ENCODE measurements around the gene NFASC.

Gene NFASC

GRCh38 chr1:205002705-205003104 is 132.0 kb downstream of the NFASC start:
- no peak overlapping the region for H3K4me3 ChIP-seq (ENCODE audit: low read depth, low read length)

GRCh38 chr1:205003358-205004131 is 132.9 kb downstream of the NFASC start:
- no peak overlapping the region for H3K4me3 ChIP-seq (ENCODE audit: low read depth, low read length)

- H3K4me3 ChIP-seq (ENCODE audit: low read depth, low read length): no peak overlapping the region
Observed at GRCh38 chr1:205004351-205004750, 133.7 kb downstream of the NFASC start.

GRCh38 chr1:205008896-205009295 is 138.2 kb downstream of the NFASC start:
- H3K4me3 ChIP-seq (ENCODE audit: low read depth, low read length): no peak overlapping the region

GRCh38 chr1:205009670-205010069 is 139.0 kb downstream of the NFASC start:
- H3K4me3 ChIP-seq (ENCODE audit: low read depth, low read length): no peak overlapping the region

- H3K4me3 ChIP-seq (ENCODE audit: low read depth, low read length): no peak overlapping the region
Observed at GRCh38 chr1:205012391-205013140, 141.9 kb downstream of the NFASC start.

- H3K4me3 ChIP-seq (ENCODE audit: low read depth, low read length): no peak overlapping the region
Observed at GRCh38 chr1:205013683-205014367, 143.2 kb downstream of the NFASC start.

GRCh38 chr1:205014783-205015182 is 144.1 kb downstream of the NFASC start:
- no peak overlapping the region for H3K4me3 ChIP-seq (ENCODE audit: low read depth, low read length)

- H3K4me3 ChIP-seq (ENCODE audit: low read depth, low read length): no peak overlapping the region
Observed at GRCh38 chr1:205015241-205015640, 144.6 kb downstream of the NFASC start.

GRCh38 chr1:205016075-205016474 is 145.4 kb downstream of the NFASC start:
- H3K4me3 ChIP-seq (ENCODE audit: low read depth, low read length): no peak overlapping the region

- no peak overlapping the region for H3K4me3 ChIP-seq (ENCODE audit: low read depth, low read length)
Observed at GRCh38 chr1:205016584-205016983, 145.9 kb downstream of the NFASC start.

- no peak overlapping the region for H3K4me3 ChIP-seq (ENCODE audit: low read depth, low read length)
Observed at GRCh38 chr1:205017001-205017400, 146.3 kb downstream of the NFASC start.

GRCh38 chr1:205017766-205018165 is 147.1 kb downstream of the NFASC start:
- H3K4me3 ChIP-seq (ENCODE audit: low read depth, low read length): no peak overlapping the region

GRCh38 chr1:205018381-205018780 is 147.7 kb downstream of the NFASC start:
- H3K4me3 ChIP-seq (ENCODE audit: low read depth, low read length): no peak overlapping the region

- H3K4me3 ChIP-seq (ENCODE audit: low read depth, low read length): no peak overlapping the region
Observed at GRCh38 chr1:205020466-205020865, 149.8 kb downstream of the NFASC start.

- no peak overlapping the region for H3K4me3 ChIP-seq (ENCODE audit: low read depth, low read length)
Observed at GRCh38 chr1:205024679-205025078, 154.0 kb downstream of the NFASC start.

GRCh38 chr1:205025239-205025638 is 154.6 kb downstream of the NFASC start:
- no peak overlapping the region for H3K4me3 ChIP-seq (ENCODE audit: low read depth, low read length)

- no peak overlapping the region for H3K4me3 ChIP-seq (ENCODE audit: low read depth, low read length)
Observed at GRCh38 chr1:205026181-205026580, 155.5 kb downstream of the NFASC start.

GRCh38 chr1:205028390-205028789 is 157.7 kb downstream of the NFASC start:
- H3K4me3 ChIP-seq (ENCODE audit: low read depth, low read length): no peak overlapping the region

GRCh38 chr1:205028924-205029323 is 158.3 kb downstream of the NFASC start:
- H3K4me3 ChIP-seq (ENCODE audit: low read depth, low read length): no peak overlapping the region

- H3K4me3 ChIP-seq (ENCODE audit: low read depth, low read length): no peak overlapping the region
Observed at GRCh38 chr1:205030241-205030640, 159.6 kb downstream of the NFASC start.

- H3K4me3 ChIP-seq (ENCODE audit: low read depth, low read length): no peak overlapping the region
Observed at GRCh38 chr1:205030896-205031295, 160.2 kb downstream of the NFASC start.
